HG03520 (cell line): ENCODE data around the gene IDUA.
"Not testable (repeated sequence)": the region's sequence is repeated elsewhere in the genome, so short reads cannot be mapped to it uniquely, and the experiment has no call there.

ENCODE experiments used
- ATAC-seq: cut with Tn5 transposase; IDR thresholded peaks from one replicate; pipeline ENCODE4 v1.9.1; 2021; ENCODE audit warnings: mild to moderate bottlenecking, moderate library complexity; ENCODE audit not compliant: unreplicated experiment

IDUA gene

GRCh38 chr4:1043162-1043561 lies 56.3 kb downstream of the IDUA start:
- ATAC-seq, result no peak

GRCh38 chr4:1043651-1044468 lies 57.0 kb downstream of the IDUA start:
- no peak for ATAC-seq

GRCh38 chr4:1044469-1045192 lies 57.8 kb downstream of the IDUA start:
- no peak for ATAC-seq

GRCh38 chr4:1045193-1045594 lies 58.4 kb downstream of the IDUA start:
- no peak for ATAC-seq

GRCh38 chr4:1045595-1046201 lies 58.9 kb downstream of the IDUA start:
- ATAC-seq, result no peak

GRCh38 chr4:1046581-1047011 lies 59.8 kb downstream of the IDUA start:
- ATAC-seq, result not testable (repeated sequence)

- no peak for ATAC-seq
These were observed 60.5 kb downstream of the IDUA start for GRCh38 chr4:1047106-1047975.

- no peak for ATAC-seq
These were observed 61.3 kb downstream of the IDUA start for GRCh38 chr4:1047976-1048772.

GRCh38 chr4:1048773-1049590 lies 62.1 kb downstream of the IDUA start:
- ATAC-seq, result no peak

GRCh38 chr4:1049591-1049905 lies 62.7 kb downstream of the IDUA start:
- no peak for ATAC-seq

GRCh38 chr4:1050486-1051213 lies 63.8 kb downstream of the IDUA start:
- no peak for ATAC-seq

GRCh38 chr4:1051472-1051871 lies 64.6 kb downstream of the IDUA start:
- ATAC-seq, result no peak

GRCh38 chr4:1052231-1052671 lies 65.4 kb downstream of the IDUA start:
- ATAC-seq, result no peak

GRCh38 chr4:1053080-1053661 lies 66.3 kb downstream of the IDUA start:
- ATAC-seq, result no peak

GRCh38 chr4:1053891-1054290 lies 67.0 kb downstream of the IDUA start:
- not testable (repeated sequence) for ATAC-seq
